Astrocyte (in vitro differentiated cells and primary cell): ENCODE results near the gene TGFB2. TPM values are rescaled to one million over a fixed set of nuclear protein-coding genes. Genes with fewer than 3 reads are reported as not detected.

Source experiments
- DNase-seq: peaks from one replicate; pipeline ENCODE4 v3.0.0-alpha.2; 2010; ENCODE audit warnings: low read depth
- FAIRE-seq: peaks from 2 replicates; lab custom pipeline; 2011; peaks lifted over from hg19 to GRCh38; lab: Jason Lieb, UNC
- H2AFZ ChIP-seq: 2 replicates; pipeline ENCODE4 v1.6.0; 2012; ENCODE audit warnings: low read depth, low read length, inconsistent platforms
- H3K27ac ChIP-seq: 2 replicates; pipeline ENCODE4 v1.5.1; 2011; ENCODE audit warnings: low read depth, low read length, inconsistent platforms
- H3K27me3 ChIP-seq: 2 replicates; pipeline ENCODE4 v1.6.0; 2011; ENCODE audit warnings: low read length, inconsistent platforms; ENCODE audit not compliant: insufficient read depth
- H3K36me3 ChIP-seq: 2 replicates; pipeline ENCODE4 v1.5.1; 2011; ENCODE audit warnings: low read length, inconsistent platforms; ENCODE audit not compliant: insufficient read depth
- H3K4me1 ChIP-seq: 2 replicates; pipeline ENCODE4 v1.5.1; 2011; ENCODE audit warnings: low read length, inconsistent platforms; ENCODE audit not compliant: insufficient read depth
- H3K4me2 ChIP-seq: 2 replicates; pipeline ENCODE4 v1.6.0; 2012; ENCODE audit warnings: low read length, inconsistent platforms
- H3K4me3 ChIP-seq: 2 replicates; pipeline ENCODE4 v1.5.1; 2011; ENCODE audit warnings: low read depth, mild to moderate bottlenecking, low read length, inconsistent platforms; ENCODE audit not compliant: insufficient read depth
- H3K79me2 ChIP-seq: 2 replicates; pipeline ENCODE4 v1.6.0; 2012; ENCODE audit warnings: mild to moderate bottlenecking, low read length, inconsistent platforms; ENCODE audit not compliant: insufficient read depth
- H3K9ac ChIP-seq: 2 replicates; pipeline ENCODE4 v1.6.0; 2012; ENCODE audit warnings: mild to moderate bottlenecking, low read length, inconsistent platforms
- H3K9me3 ChIP-seq: 2 replicates; pipeline ENCODE4 v1.5.1; 2012; ENCODE audit warnings: low read depth, mild to moderate bottlenecking, low read length, inconsistent platforms; ENCODE audit not compliant: insufficient read depth
- H4K20me1 ChIP-seq: 2 replicates; pipeline ENCODE4 v1.6.0; 2012; ENCODE audit warnings: low read length, inconsistent platforms; ENCODE audit not compliant: insufficient read depth
- H3K27ac Mint-ChIP-seq: one replicate; pipeline ENCODE4 v1.8.0; 2021; ENCODE audit warnings: mild to moderate bottlenecking, mixed read lengths; ENCODE audit not compliant: unreplicated experiment
- H3K27me3 Mint-ChIP-seq: one replicate; pipeline ENCODE4 v1.8.0; 2021; ENCODE audit warnings: low read depth, mixed read lengths; ENCODE audit not compliant: unreplicated experiment
- H3K36me3 Mint-ChIP-seq: one replicate; pipeline ENCODE4 v1.8.0; 2021; ENCODE audit warnings: low read depth, mixed read lengths; ENCODE audit not compliant: unreplicated experiment
- H3K4me1 Mint-ChIP-seq: one replicate; pipeline ENCODE4 v1.8.0; 2021; ENCODE audit warnings: low read depth, mixed read lengths; ENCODE audit not compliant: unreplicated experiment
- H3K4me3 Mint-ChIP-seq: one replicate; pipeline ENCODE4 v1.8.0; 2021; ENCODE audit warnings: mild to moderate bottlenecking, moderate library complexity, mixed read lengths; ENCODE audit not compliant: unreplicated experiment
- H3K9me3 Mint-ChIP-seq: one replicate; pipeline ENCODE4 v1.8.0; 2021; ENCODE audit warnings: mild to moderate bottlenecking, mixed read lengths; ENCODE audit not compliant: unreplicated experiment
- EZH2 ChIP-seq: IDR thresholded peaks from 2 replicates; pipeline ENCODE4 v1.6.1; 2012; ENCODE audit warnings: mild to moderate bottlenecking, low read length, inconsistent platforms; ENCODE audit not compliant: insufficient read depth
- total RNA-seq: library from RNA; stranded (reverse); gene quantifications from 2 replicates; pipeline ENCODE4 v1.2.1, GENCODE V29; 2021
- TF ChIP-seq, protein P1 (sequence below): IDR thresholded peaks from 2 replicates; pipeline ENCODE4 v1.5.1; 2011; ENCODE audit warnings: low read depth, mild to moderate bottlenecking, inconsistent platforms, low read length, moderate library complexity; ENCODE audit not compliant: insufficient read depth

The TGFB2 gene
- total RNA-seq, 1 donor from 2014 or later, result 330 TPM

DNA sequence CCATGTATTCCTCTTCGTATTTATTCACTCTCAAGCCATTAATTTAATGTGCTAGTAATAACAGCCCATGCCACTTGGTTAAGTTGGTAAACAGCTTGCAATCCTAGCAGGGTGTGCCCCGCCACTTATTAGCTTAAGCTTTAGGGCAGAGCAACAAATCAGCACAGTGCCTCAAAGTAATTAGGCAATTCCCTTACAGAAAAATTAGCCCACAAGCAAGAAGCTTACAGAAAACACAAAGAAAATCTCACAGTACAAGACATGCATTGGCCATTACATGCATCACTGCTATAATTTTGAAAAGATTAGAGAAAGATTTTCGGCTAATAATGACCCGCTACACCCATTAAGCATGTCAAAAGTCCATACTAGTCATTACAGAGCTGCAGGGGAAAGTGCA is 47.6 kb downstream of the TGFB2 start:
- Histone ChIP-seq H4K20me1 (peaks cover 88% of the 10 kb centered on the region), H2AFZ (no peak overlapping the region), H3K4me2 (no peak overlapping the region), H3K27ac (no peak overlapping the region), H3K27me3 (no peaks in the 10 kb centered on the region), H3K4me1 (peaks cover 17% of the 10 kb centered on the region), H3K4me3 (no peak overlapping the region), H3K9me3 (no peaks in the 10 kb centered on the region), H3K9ac (no peak overlapping the region), H3K79me2 (peaks cover 90% of the 10 kb centered on the region), H3K36me3 (peaks cover 9% of the 10 kb centered on the region)
- Mint-ChIP-seq H3K4me1 (peaks cover 46% of the 10 kb centered on the region), H3K27ac (no peak overlapping the region), H3K27me3 (no peaks in the 10 kb centered on the region), H3K36me3 (peaks cover 20% of the 10 kb centered on the region), H3K9me3 (no peaks in the 10 kb centered on the region), H3K4me3 (no peak overlapping the region)
- FAIRE-seq (no peak), DNase-seq (no peak)
- TF ChIP-seq, protein P1, sequence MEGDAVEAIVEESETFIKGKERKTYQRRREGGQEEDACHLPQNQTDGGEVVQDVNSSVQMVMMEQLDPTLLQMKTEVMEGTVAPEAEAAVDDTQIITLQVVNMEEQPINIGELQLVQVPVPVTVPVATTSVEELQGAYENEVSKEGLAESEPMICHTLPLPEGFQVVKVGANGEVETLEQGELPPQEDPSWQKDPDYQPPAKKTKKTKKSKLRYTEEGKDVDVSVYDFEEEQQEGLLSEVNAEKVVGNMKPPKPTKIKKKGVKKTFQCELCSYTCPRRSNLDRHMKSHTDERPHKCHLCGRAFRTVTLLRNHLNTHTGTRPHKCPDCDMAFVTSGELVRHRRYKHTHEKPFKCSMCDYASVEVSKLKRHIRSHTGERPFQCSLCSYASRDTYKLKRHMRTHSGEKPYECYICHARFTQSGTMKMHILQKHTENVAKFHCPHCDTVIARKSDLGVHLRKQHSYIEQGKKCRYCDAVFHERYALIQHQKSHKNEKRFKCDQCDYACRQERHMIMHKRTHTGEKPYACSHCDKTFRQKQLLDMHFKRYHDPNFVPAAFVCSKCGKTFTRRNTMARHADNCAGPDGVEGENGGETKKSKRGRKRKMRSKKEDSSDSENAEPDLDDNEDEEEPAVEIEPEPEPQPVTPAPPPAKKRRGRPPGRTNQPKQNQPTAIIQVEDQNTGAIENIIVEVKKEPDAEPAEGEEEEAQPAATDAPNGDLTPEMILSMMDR, result no peak
- TF ChIP-seq EZH2, result no peak

DNA sequence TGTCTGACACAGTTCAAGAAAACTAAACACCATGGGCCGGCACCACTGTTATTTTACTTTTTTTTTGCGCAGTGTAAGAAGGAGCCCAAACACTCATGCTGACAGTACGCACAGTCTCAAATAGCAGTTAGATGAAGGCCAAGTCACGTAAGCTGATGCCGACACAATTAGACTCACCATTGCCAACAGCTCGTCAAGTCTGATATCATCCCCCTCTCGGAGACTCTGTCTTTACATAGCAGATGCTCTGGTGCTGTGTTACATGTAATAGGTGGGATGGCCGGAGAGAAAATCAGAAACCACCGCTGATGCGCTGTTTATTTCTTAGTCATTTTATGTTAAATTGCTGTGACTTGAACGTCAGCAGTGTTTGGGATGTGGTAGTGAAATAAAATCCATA is 49.3 kb downstream of the TGFB2 start:
- peaks cover 4% of the 10 kb centered on the region for H3K36me3 ChIP-seq
- H3K27ac Mint-ChIP-seq, result peak overlapping the region; percentile 15
- no peak for TF ChIP-seq EZH2
- TF ChIP-seq, protein P1, result no peak
- peaks cover 48% of the 10 kb centered on the region for H3K4me1 Mint-ChIP-seq
- peaks cover 23% of the 10 kb centered on the region for H3K4me1 ChIP-seq
- no peaks in the 10 kb centered on the region for H3K9me3 Mint-ChIP-seq
- peaks cover 15% of the 10 kb centered on the region for H3K36me3 Mint-ChIP-seq
- H3K4me3 ChIP-seq, result no peak overlapping the region
- no peak overlapping the region for H3K4me2 ChIP-seq
- H4K20me1 ChIP-seq, result peaks cover 78% of the 10 kb centered on the region
- FAIRE-seq, result no peak
- H3K79me2 ChIP-seq, result peaks cover 87% of the 10 kb centered on the region
- H3K4me3 Mint-ChIP-seq, result no peak overlapping the region
- H3K27ac ChIP-seq, result no peak overlapping the region
- no peaks in the 10 kb centered on the region for H3K9me3 ChIP-seq
- H3K27me3 Mint-ChIP-seq, result no peaks in the 10 kb centered on the region
- no peaks in the 10 kb centered on the region for H3K27me3 ChIP-seq
- H2AFZ ChIP-seq, result no peak overlapping the region
- no peak overlapping the region for H3K9ac ChIP-seq
- DNase-seq, result no peak

DNA sequence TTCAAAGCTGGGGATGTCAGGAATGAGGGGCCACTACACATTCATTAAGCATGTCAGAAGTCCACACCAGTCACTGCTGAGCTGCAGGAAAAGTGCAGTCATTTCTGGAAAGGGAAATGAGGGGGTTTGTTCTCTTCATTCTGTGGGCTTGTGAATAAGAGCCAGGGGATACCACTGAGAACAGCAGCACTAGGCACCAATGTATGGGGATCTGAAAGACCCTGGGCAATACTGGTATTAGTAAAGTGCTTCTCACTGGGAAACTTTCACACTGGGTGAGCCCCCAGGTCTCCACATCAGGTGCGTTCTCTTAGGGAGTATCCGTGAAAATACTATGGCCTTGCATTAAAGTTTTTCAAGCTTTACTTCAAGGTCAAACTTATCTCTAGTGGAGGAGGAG is 49.9 kb downstream of the TGFB2 start:
- H3K27me3 ChIP-seq, result no peaks in the 10 kb centered on the region
- FAIRE-seq, result no peak
- peaks cover 4% of the 10 kb centered on the region for H3K36me3 ChIP-seq
- H3K9ac ChIP-seq, result no peak overlapping the region
- no peak overlapping the region for H3K27ac ChIP-seq
- no peak for DNase-seq
- no peak overlapping the region for H3K4me2 ChIP-seq
- peaks cover 76% of the 10 kb centered on the region for H4K20me1 ChIP-seq
- no peak overlapping the region for H3K4me3 ChIP-seq
- Mint-ChIP-seq H3K9me3 (no peaks in the 10 kb centered on the region), H3K4me1 (peaks cover 51% of the 10 kb centered on the region), H3K27ac (peak overlapping the region; percentile 2), H3K4me3 (no peak overlapping the region), H3K27me3 (no peaks in the 10 kb centered on the region), H3K36me3 (peaks cover 19% of the 10 kb centered on the region)
- peaks cover 87% of the 10 kb centered on the region for H3K79me2 ChIP-seq
- peaks cover 23% of the 10 kb centered on the region for H3K4me1 ChIP-seq
- H3K9me3 ChIP-seq, result no peaks in the 10 kb centered on the region
- no peak overlapping the region for H2AFZ ChIP-seq
- TF ChIP-seq, protein P1, result no peak
- TF ChIP-seq EZH2, result no peak
